Stomach (tissue), 9 donors: Measurements from ENCODE around the gene BCL2A1. TPM values are rescaled to one million over a fixed set of nuclear protein-coding genes. Genes with fewer than 3 reads are reported as not detected.

ENCODE experiments used
- DNase-seq, 2 donors: peaks; one replicate each; pipeline versions ENCODE4 v3.0.0 to v3.0.0-alpha.2; 2013 to 2019
- H3K27ac ChIP-seq, 5 donors: fragments of 200-600 bp in 4 of 5; sonication (generic) in 4 of 5; one replicate each; pipeline ENCODE4 v1.5.1; 2013 to 2019; ENCODE audit warnings: mild to moderate bottlenecking in 1 of 5, moderate library complexity in 1 of 5
- H3K27me3 ChIP-seq, 3 donors: fragments of 200-600 bp; sonication (generic); one replicate each; pipeline ENCODE4 v1.5.1; 2017 to 2019; ENCODE audit warnings: mixed run types in 1 of 3
- H3K36me3 ChIP-seq, 4 donors: fragments of 200-600 bp; sonication (generic); 1 replicate in 3 of 4; 2 replicates in 1 of 4; pipeline ENCODE4 v1.5.1; 2016 to 2019
- H3K4me1 ChIP-seq, 4 donors: fragments of 200-600 bp; sonication (generic); one replicate each; pipeline ENCODE4 v1.5.1; 2016 to 2019
- H3K4me3 ChIP-seq, 4 donors: fragments of 200-600 bp; sonication (generic) in 3 of 4; one replicate each; pipeline ENCODE4 v1.5.1; 2016 to 2019; ENCODE audit warnings: mild to moderate bottlenecking in 1 of 4
- H3K9me3 ChIP-seq, 4 donors: fragments of 200-600 bp; sonication (generic); one replicate each; pipeline ENCODE4 v1.5.1; 2016 to 2019
- CTCF ChIP-seq, 7 experiments: fragments of 450-650 bp in 4 of 7; fragments of 200-600 bp in 3 of 7; sonication (generic) in 3 of 7; IDR thresholded peaks; one replicate each; pipeline ENCODE4 v1.5.1; 2016 to 2019; ENCODE audit warnings: antibody characterized with exemption in 7 of 7, control low read depth in 2 of 7, mild to moderate bottlenecking in 1 of 7
- EP300 ChIP-seq: sonication (generic); formaldehyde crosslinking; IDR thresholded peaks from one replicate; pipeline ENCODE4 v1.6.1; 2017; ENCODE audit warnings: antibody characterized with exemption
- POLR2A ChIP-seq, 4 donors: fragments of 450-650 bp; IDR thresholded peaks; one replicate each; pipeline ENCODE4 v1.6.1; 2016; ENCODE audit warnings: antibody characterized with exemption in 4 of 4, control low read depth in 2 of 4, mild to moderate bottlenecking in 1 of 4, moderate library complexity in 1 of 4
- POLR2AphosphoS5 ChIP-seq, 3 donors: sonication (generic); formaldehyde crosslinking; IDR thresholded peaks; one replicate each; pipeline ENCODE4 v1.6.1; 2016; ENCODE audit warnings: antibody characterized with exemption in 3 of 3
- WGBS, 5 donors: extraction: QIAGEN DNeasy Blood & Tissue Kit in 3 of 5; methylation state at CpG; one replicate each; pipeline versions ENCODE4 v1.1.5 to v1.1.7; 2013 to 2018; 5-methylcytosine and 5-hydroxymethylcytosine counted together
- intact Hi-C: fragments of 100-400 bp; cut with DNase I; formaldehyde crosslinking; loops from one replicate; pipeline ENCODE4 v1.15.1; 2023; ENCODE audit warnings: low total_unique reads
- polyA plus RNA-seq, 3 donors: library from polyadenylated mRNA; stranded (reverse); fragments of 200-250 nt; gene quantifications; one replicate each; pipeline ENCODE4 v1.2.3, GENCODE V29; 2013
- total RNA-seq, 5 donors: library from RNA; depleted of rRNA; stranded (reverse); fragments of >200 nt; gene quantifications; one replicate each; pipeline versions ENCODE4 v1.1.0 to v1.2.3, GENCODE V29; 2014 to 2016
- donor health status: healthy with polysubstance abuse.
- donor health status: Bipolar disorder and iron deficiency.
- donor health status: healthy.

Gene BCL2A1
- total and polyA plus RNA-seq, 8 donors = 0.87 to 29.4 (median 4.1) TPM; not detected in 2

GRCh38 chr15:80003171-80003570 lies 32.2 kb upstream of the BCL2A1 start:
- no peak for TF ChIP-seq CTCF (IDR thresholded peaks at IDR 0.05)
- TF ChIP-seq POLR2AphosphoS5 (IDR thresholded peaks at IDR 0.05) = no peak
- no peak for TF ChIP-seq POLR2A (IDR thresholded peaks at IDR 0.05)
- intact Hi-C loops = no loop called here
- WGBS, 5 donors = 87 to 95% (median 93%) methylated on average over 12 of the region's 12 CpGs

GRCh38 chr15:80002267-80002666 lies 31.3 kb upstream of the BCL2A1 start:
- Histone ChIP-seq H3K36me3 (no peaks in the 10 kb centered on the region), H3K27me3 (no peaks in the 10 kb centered on the region), H3K4me3 (no peak overlapping the region), H3K27ac (no peak overlapping the region), H3K9me3 (no peaks in the 10 kb centered on the region), H3K4me1 (no peaks in the 10 kb centered on the region)
- no peak for DNase-seq
- TF ChIP-seq POLR2AphosphoS5 (IDR thresholded peaks at IDR 0.05) (no peak), POLR2A (IDR thresholded peaks at IDR 0.05) (no peak), EP300 (no peak), CTCF (IDR thresholded peaks at IDR 0.05) (no peak)
- WGBS, 5 donors = 88 to 92% (median 90%) methylated on average over 3 of the region's 3 CpGs
- intact Hi-C loops = no loop called here

More at GRCh38 chr15:80003171-80003570, 32.2 kb upstream of the BCL2A1 start:
- no peak overlapping the region for H3K4me3 ChIP-seq
- H3K4me1 ChIP-seq = no peaks in the 10 kb centered on the region
- DNase-seq = no peak
- no peak overlapping the region for H3K27ac ChIP-seq
- no peaks in the 10 kb centered on the region for H3K27me3 ChIP-seq
- H3K36me3 ChIP-seq = no peaks in the 10 kb centered on the region
- H3K9me3 ChIP-seq = no peaks in the 10 kb centered on the region

GRCh38 chr15:79994615-79995014 lies 23.6 kb upstream of the BCL2A1 start:
- WGBS, 5 donors = 62 to 83% (median 82%) methylated on average over 3 of the region's 3 CpGs
- H3K36me3 ChIP-seq = no peaks in the 10 kb centered on the region
- H3K27me3 ChIP-seq = no peaks in the 10 kb centered on the region
- H3K9me3 ChIP-seq = no peaks in the 10 kb centered on the region
- H3K4me1 ChIP-seq = peaks cover 0 to 7% (median 3%) of the 10 kb centered on the region in 4 donors
- no peak overlapping the region for H3K27ac ChIP-seq
- DNase-seq = no peak
- intact Hi-C loops = loop anchor here (10.0 kb wide), 1 partner anchor 110 kb away; no protein-coding TSS in a partner anchor
- no peak overlapping the region for H3K4me3 ChIP-seq
- TF ChIP-seq POLR2AphosphoS5 (IDR thresholded peaks at IDR 0.05) = no peak
- TF ChIP-seq EP300 = no peak

GRCh38 chr15:79991826-79992225 lies 20.8 kb upstream of the BCL2A1 start:
- H3K36me3 ChIP-seq = no peaks in the 10 kb centered on the region
- H3K27me3 ChIP-seq = no peaks in the 10 kb centered on the region
- H3K4me3 ChIP-seq = no peak overlapping the region
- intact Hi-C loops = loop anchor here (10.0 kb wide), 1 partner anchor 107 kb away; no protein-coding TSS in a partner anchor
- 57 to 66% (median 60%) methylated on average over 4 of the region's 4 CpGs for WGBS, 5 donors
- no peaks in the 10 kb centered on the region for H3K9me3 ChIP-seq
- H3K4me1 ChIP-seq = peaks cover 0 to 7% (median 3%) of the 10 kb centered on the region in 4 donors
- no peak overlapping the region for H3K27ac ChIP-seq
- TF ChIP-seq CTCF (IDR thresholded peaks at IDR 0.05) = no peak
- no peak for TF ChIP-seq POLR2AphosphoS5 (IDR thresholded peaks at IDR 0.05)
- TF ChIP-seq POLR2A (IDR thresholded peaks at IDR 0.05) = no peak
- TF ChIP-seq EP300 = no peak
- DNase-seq = no peak

- Histone ChIP-seq H3K36me3 (no peaks in the 10 kb centered on the region), H3K27me3 (no peaks in the 10 kb centered on the region), H3K27ac (no peak overlapping the region), H3K4me1 (peaks cover 0 to 7% (median 3%) of the 10 kb centered on the region in 4 donors), H3K9me3 (no peaks in the 10 kb centered on the region), H3K4me3 (no peak overlapping the region)
- intact Hi-C loops = loop anchor here (10.0 kb wide), 1 partner anchor 106 kb away; no protein-coding TSS in a partner anchor
- 94 to 98% (median 97%) methylated on average over 8 of the region's 8 CpGs for WGBS, 5 donors
- TF ChIP-seq CTCF (IDR thresholded peaks at IDR 0.05) = no peak
- TF ChIP-seq EP300 = no peak
- no peak for TF ChIP-seq POLR2AphosphoS5 (IDR thresholded peaks at IDR 0.05)
- TF ChIP-seq POLR2A (IDR thresholded peaks at IDR 0.05) = no peak
- DNase-seq = no peak
Measured at GRCh38 chr15:79990997-79991334, 20.0 kb upstream of the BCL2A1 start.
